HG02970 (cell line): ENCODE measurements around the gene MEIS2.

ENCODE experiments used
- ATAC-seq: cut with Tn5 transposase; IDR thresholded peaks from one replicate; pipeline ENCODE4 v1.9.1; 2021; ENCODE audit warnings: mild to moderate bottlenecking, moderate library complexity, moderate number of reproducible peaks; ENCODE audit not compliant: unreplicated experiment, low FRiP score

Gene MEIS2

DNA sequence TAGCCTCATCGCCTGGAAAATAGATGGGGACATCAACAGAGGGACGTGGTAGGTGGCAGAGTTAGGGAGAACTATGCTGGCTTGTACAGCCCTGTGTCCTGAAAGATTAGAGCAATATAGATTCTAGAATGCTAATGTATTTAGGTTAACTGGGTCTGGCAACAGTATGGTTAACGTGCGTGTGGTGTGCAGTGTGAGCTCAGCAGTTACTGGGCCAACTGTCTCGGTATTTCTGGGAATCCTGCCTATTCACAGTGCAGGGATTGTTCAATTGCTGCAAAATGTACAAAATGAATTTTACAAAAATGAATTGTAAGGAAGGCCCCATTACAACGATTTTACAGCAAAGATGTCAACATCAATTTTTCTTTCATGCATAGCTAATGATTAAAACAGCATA, 20.6 kb downstream of the MEIS2 start:
- no peak for ATAC-seq

DNA sequence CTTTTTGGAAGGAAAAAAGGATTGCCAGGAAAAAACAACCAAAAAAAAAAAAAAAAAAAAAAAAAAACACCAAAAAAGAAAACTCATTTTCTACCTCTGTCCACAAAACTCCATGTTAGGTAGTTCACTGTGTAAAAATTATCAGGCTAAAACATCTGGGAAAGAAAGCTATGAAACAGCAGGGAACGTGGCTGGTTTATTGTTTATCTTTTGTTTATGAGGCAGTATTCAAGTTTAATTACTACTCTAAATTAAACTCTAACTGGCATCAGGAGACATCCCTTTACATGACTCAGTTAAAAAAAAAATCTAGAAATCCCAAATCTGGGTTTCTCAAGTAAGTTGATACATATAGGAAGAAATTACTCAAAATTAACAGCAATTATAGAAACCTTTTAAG, 21.8 kb downstream of the MEIS2 start:
- no peak for ATAC-seq

DNA sequence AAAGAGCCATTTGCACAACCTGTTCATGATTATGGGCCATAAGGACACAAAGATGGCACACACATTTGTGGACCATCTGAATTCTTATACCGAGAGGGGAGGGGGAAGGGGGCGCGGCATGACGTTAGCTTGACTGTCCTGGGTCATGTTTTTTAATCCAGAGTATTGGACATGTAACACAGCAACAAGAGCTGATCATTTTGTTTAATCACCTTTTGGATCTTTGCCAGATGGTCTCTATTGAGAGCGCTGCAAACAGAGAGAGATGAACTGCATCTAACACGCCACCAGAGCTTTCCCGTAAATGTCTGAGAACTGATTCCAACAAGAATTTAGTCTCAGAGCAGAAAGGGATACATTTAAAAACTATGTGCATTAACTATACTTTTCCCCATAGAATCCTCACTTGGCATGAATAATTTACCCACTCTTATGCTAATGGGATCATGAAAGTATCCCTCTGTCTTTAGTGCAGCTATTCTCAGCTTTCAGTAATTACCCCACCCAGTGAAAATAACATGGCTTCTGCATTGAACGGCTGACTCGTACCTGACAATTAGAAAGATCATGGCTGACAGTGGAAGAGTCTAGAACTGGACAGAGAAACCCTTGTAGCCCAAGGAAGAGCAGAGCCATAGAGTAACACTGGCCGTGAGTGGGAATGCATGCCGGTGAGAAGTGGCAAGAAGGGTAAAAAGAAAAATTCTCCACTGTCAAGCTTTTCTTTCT, 22.6 kb downstream of the MEIS2 start:
- no peak for ATAC-seq

DNA sequence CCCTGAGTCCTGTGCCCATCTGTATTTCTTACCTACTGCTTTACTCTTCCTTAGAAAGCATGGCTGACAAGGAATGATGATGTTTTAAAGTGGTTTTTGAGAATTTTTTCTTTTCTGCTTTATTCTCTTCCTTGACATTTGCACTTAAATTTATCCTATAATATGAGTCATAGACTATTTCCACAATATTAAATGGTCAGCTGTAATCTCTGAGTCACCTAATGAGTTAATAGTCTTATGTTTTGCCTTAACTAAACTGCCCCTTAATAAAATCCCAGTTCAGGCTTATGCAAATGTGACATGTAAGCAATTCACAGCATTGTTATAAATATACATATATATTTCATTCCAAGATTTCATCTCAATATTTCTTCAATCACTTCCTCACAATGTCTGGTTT, 23.8 kb downstream of the MEIS2 start:
- ATAC-seq: no peak

DNA sequence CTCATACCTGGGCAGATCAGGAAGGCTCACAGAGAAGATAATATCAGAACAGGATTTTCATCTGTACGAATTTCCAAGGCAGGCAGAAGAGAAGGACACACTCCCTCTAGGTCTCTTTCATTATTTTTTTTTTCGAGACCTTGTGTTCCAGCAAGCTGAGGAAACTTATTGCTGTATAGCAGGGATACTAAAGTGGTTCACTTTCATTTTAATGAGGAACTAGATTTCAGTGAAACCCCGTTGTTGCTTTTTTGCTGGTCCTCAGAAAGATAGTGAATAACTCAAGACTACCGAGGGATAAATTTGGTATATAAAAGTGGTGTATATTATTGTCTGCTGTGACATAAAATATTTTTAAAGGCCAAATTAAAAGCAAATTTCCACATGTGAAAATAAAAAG, 24.6 kb downstream of the MEIS2 start:
- no peak for ATAC-seq

DNA sequence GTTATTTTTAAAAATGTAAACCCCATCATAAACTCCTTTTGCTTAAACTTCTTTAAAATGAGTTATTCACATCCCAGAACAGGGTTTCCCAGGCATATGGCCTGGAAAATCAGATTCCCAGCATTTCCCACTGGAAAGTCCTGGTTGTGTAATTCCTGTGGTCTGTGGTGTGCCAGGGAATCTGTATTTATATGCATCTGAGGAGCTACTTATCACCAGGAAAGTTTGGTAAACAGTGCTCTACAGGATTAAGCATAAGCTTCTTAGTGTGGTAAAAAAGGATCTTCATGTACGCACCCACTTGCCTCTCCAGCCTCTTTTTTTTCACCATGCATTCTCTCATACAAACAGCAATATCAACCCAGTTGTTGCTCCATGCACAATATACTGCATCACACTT, 28.2 kb downstream of the MEIS2 start:
- no peak for ATAC-seq

DNA sequence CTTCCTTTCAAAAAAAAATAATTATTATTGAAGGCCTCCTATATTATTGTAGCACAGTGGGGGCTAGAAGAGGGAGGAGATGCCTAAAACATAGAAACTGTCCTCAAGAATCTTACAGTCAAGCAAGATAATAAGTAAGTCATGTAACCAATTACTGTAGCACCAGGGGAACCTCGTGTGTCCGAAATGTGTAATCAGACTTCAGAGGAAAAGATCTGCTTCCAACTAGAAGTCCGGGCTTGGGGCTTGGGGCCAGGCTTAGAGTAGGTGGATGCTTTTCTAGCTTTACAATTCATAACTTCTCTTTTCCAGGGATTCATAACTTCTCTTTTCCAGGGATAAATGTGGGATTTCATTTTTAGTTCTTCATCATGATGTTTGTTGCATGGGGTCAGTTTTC, 29.2 kb downstream of the MEIS2 start:
- no peak for ATAC-seq

DNA sequence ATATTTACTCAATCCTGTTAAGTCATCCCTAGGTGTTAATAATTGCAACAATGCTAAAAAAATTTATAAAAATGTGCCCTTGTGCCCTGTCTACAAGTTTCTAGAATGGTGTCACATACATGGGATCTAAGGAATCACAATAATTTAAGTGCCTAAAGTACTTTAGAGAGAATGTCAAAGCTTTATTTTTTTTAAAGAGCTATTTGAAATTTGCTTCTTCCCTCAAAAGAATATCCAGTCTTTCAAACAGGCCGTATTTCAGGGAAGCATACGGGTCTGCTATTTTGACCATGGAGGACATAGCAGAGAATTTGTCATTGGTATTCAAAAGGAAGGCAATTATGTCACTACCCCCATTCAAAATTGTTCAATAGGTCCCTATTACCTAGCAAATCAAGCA, 29.7 kb downstream of the MEIS2 start:
- ATAC-seq: no peak

DNA sequence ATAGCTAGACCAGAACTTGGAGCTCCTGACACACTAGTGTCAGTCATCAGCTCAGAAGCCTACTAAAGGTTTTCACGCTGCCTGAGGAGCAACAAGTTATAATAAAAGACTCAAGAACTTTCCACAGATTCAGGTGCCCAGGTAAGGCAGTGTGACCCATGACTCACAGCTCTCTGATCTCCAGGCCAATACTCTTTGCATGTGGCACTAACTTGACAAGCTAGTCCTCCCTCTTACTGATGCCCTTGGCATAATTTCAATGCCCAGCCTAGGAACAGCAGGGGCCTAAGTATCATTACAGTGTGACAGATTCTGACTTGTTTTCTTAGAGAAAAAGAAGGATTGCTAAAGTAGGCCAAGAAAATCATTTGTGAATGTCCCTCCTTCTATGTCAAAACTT, 38.4 kb downstream of the MEIS2 start:
- ATAC-seq: no peak

DNA sequence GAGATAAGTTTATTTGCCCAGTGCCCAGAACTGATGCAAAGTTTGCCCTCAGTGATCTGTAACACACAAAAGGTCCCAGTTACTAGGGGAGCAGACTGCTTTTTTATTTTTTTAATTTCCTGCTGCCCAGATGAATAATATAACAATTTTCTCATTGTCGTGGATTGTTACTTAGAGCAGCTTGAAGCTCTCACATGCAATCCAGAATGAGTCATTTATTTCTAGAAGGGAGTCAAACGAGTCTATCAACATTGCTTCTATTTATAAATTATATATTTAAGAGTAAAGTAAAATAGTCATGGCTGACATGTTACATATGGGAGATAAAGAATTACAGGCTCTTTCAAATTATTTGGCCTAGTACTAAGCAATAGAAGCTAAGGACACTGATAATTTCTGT, 41.3 kb downstream of the MEIS2 start:
- ATAC-seq: no peak

DNA sequence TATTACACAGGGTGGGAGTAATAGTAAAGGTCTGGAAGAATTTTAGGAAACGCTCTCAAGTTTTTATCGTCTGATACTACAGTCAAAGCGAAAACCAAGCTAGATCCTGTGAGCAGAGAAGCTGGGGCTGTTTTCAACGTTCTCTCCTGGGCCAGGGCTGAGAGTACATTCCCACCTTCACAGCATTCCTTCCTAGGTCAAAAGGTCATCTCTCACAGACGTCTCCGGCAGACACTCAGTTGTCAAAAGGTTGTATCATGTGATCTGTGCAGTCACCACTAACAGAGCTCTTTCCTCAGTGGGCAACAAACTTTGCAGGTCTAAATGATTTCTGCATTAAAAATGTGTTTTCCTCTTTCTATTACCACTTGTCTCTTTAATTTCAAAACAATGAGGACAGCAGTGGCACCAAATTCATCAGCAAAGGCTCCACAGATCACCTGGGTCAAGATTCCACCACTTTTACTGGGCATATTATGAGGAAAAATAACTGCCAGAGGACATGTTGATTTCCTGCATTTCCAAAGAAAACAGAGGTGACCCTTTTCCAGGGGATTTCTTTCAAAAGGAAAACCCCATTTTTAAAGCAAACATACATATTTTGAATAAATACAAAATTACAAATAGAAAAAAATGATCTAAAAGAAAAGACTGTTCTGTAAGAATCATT, 41.9 kb downstream of the MEIS2 start:
- ATAC-seq: no peak

DNA sequence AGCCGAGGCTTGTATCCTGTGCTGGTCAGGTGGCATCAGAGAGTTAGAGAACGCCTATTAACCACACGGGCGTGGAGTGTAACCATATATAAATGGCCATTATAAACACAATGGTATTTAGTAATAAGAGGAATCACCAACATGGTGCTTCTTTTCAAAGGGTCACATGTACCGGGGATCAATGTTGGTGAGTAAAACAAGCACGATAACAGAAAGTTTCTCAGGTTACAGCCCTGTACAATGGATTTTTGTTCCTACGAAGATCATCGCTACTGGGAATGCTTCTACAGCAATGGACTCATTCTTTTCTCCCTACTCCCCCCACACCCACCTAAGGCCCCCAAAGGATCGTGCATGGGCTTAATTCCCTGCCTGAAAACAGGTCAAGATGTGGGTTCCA, 42.5 kb downstream of the MEIS2 start:
- no peak for ATAC-seq

DNA sequence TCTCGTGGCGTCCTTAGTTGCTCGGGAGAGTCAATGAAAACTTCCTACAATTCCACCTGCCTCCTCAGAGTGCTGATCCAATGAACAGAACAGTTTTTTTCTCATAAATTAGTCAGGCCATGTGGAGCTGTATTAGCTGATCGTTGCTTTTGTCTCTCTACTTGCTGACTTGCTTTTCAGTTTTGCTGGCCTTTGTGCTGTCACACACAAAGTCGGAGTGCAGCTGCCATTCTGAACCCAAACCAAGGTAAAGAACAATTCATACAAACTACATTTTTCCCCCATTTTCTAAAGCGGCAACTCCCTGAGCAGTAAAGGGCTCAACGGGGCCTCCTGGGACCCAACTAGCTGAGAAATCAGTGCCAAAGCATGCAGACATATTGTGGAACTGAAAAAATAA, 43.1 kb downstream of the MEIS2 start:
- ATAC-seq: no peak

DNA sequence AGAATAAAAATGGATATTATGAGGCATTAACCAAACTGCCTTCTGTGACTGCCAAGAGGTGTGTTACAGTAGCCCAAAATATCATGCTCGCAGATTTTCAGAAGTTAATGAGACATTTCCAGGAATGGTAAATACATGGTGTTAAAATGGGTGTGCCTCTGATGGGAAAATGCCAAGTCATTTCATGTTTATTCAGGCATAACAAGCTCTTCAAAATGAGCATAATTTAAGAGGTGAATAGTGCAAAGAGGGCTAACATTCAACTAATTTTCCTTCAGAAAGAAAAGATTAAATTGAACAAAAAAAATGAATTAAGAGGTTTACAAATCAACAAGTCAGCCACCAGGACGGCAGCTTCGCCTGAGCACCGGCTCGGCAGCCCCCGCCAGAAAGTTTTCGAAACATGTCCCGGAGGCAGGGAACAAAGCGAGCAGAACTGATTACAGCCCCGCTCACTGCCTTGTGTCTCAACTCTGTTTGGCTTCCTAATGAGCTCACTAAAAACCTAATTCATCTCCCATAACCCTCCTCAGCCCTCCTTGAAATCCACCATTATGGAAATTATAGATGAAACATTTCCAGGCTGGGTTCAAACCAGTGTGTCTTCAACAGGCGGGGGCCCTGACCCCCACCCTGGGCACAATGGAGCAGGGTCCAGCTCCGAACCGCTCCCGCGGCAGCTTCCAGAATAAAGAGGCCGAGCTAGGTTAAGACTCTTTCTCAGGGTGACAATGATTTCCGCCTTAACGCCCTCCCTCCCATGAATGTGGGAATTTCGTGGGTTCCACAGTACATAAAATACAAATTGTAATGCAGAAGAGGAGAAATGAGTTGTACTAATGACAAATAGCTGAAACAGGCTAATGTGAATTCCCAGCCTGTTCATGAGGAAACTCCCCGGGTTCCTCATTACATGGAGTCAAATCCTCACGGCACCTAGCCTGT, 43.9 kb downstream of the MEIS2 start:
- no peak for ATAC-seq

DNA sequence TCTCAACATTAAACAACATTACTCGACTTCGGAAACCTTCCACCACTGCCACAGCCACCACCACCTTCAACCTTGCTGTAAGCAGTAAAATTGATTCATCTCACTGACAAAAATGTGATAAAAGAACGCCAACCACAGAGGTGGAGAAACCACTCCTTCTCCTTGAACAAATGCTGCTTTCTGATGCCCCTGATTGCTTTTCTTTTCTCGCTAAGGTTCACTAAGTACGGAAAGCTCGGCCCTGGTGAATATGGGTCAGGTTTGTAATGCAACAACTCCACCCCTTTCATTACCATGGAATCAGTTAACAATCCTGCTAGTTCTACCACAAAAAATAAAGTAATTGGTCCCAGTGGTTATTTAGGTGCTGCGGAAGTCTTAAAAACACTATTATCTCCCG, 44.9 kb downstream of the MEIS2 start:
- no peak for ATAC-seq

DNA sequence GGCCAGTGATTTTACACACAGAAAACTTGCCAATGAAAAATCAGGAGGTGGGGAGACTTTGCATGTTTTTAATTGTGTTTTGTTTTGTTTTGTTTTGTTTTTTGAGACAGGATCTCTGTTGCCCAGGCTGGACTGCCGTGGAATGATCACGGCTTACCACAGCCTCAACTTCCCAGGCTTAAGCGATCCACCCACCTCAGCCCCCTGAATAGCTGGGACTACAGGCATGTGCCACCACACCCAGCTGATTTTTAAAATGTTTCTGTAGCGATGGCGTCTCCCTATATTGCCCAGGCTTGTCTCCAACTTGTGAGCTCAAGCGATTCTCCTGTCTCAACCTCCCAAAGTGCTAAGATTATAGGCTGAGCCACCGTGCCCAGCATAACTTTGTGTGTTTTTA, 46.0 kb downstream of the MEIS2 start:
- ATAC-seq: no peak

DNA sequence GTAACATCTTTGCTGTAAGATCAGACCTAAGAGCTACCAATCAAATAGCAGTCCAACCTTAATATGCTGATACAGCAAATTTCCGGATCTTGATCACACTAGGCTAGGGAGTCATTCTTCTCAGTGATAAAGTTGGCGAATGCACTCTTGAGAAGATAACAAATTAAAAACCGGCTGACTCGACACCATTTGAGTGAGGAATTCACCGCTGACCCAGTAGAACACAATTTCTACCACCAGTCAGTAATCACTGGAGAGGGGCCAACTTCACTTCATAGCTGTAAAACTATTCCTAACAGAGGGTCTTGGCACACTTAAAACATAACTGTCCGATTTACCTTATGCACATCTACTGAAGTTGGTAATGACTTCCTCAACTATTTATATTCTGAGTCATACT, 47.2 kb downstream of the MEIS2 start:
- ATAC-seq: no peak

DNA sequence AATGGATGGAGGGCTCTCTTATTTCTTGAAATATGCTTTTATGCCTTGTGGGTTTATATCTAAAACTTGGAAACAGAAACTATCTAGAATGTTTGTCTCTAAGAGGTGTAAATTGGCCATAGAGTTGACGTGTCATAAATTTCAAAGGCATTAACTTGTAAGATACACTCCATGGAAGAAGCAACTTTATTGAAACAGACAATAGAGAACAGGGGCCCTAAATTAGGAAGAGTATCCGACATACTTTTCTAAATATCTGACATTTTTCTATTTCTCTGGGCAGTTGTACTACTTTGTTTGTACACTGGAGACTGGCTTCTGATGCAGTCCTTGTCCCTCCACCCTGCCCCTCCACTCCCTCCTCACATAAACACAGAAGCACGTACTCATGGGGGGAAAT, 50.0 kb downstream of the MEIS2 start:
- ATAC-seq: no peak

DNA sequence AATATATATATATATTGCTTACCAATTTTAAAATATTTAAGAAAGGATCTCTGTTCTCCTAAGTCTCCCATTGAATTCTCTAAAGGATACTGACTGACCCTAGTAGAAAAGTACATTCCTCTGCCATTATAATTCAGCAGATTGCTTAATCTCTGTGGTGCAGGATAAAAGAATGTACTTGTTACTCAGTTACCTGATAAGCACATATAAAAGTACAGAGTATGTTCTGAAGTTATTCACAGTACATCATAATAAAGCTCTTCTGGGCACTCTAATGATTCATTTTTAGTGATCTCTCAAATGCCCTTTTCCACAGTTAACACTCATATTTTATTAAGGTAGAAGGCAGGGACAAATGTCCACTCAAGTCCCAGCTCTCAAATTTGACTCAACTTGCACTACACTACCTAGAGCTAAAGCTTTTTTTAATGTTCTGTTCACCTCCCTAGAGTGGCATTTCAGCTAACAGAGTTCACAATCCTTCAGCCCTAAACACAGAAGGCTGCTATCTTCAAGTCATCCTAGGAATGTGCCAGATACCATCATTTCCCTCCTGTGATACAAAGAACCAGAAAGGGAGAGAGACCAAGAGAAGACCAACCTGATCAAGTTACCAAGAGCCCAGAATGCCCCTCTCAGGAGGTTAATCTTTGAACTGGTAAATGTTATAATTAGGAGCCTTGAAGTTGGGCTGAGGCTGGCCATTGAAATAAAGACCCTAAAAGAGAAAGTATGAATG, 53.3 kb downstream of the MEIS2 start:
- no peak for ATAC-seq

DNA sequence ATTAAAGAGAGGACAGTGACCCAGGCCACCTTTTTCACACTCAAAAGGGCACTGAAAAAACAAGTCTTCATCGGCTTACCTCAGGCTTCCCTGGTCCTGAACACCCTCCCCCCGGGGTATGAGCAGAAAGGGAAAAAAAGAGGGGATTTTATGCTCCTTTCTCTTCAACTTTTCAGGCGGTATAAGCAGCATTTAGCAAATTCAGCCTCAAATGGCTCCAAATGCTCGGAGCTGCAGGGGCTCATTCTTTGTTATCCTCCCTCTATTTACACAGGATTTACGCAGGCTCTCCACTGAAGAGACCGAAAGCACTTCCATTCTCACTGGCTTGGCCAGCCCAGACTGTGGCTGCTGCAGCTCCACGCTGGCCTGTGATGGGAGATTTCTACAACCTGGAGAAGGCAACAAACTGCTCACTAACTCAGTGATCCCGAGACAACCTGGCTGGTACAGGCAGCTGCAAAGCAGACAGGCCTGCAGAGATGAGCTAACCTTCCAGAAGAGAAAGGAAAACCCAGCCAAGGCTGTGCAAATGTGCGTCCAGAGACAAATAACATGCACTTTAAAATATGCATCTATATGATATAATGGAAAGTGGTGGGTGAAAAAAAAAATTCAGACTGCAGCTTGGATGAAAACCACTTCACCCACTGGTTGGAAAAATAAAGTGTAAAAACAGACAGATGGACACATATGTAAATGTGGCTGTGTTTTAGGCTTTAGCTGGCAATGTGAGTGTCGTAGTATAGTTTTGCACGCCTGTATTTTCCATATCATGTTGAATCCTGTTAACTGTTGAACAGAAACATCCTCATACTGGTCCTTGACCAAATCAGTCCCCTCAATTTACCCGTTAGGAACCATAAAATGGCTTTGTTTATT, 54.2 kb downstream of the MEIS2 start:
- ATAC-seq: no peak
